ENCODE data around the gene IL13. TPM values are rescaled to one million over a fixed set of nuclear protein-coding genes. Genes with fewer than 3 reads are reported as not detected.
A peak's percentile ranks its signal among the peaks of the same experiment; 100 is the strongest.

IL13 gene
- total RNA-seq, 1 experiment from 2014 or later, result not detected

DNA sequence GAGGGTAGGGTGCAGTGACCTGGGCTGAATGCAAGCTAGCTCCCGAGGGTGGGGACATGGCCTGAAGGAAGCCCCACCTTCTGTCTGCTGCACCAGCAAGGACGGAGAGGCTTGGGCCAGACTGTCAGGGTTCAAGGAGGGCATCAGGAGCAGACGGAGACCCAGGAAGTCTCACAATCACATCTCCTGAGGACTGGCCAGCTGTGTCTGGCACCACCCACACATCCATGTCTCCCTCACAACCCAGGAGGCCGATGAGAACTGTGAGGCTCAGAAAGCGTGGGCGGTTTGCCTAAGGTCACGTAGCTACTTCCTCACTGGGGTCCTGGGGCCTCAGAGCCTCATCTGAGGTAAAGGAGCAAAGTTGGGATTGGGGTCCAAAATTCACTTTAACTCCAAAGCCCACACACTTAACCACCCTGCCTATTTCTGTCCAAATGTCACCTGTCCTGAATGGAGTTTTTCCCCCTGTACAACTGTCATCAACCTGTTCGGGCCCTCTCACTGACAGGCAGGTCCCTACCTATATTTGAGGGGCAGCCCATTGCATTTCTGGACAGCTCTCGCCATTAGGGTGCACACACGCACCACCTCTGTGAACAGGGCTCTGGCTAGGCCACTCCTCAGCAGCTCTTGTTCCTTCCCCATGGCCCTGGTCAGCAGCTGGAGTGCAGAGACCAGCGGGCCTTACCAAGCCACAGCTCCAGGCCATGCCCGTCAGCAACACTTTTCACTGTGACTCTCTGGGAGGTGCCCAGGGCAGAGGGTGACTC is 3.4 kb downstream of the IL13 start:
- ChIA-PET CTCF (interaction anchor here (1.3 kb wide), 1 partner anchor 158 kb away, joined by 5 read pairs; no protein-coding TSS in a partner anchor), RAD21 (ENCODE audit: low non-redundant PET in 1 of 2, low total read pairs in 2 of 2, uncharacterized antibody in 2 of 2, unreplicated experiment in 2 of 2) (interaction anchor here in 1 of 2 experiments (0.6 kb wide), 1 partner anchor 130 kb away, joined by 3 read pairs; no protein-coding TSS in a partner anchor), POLR2A (no interaction called here)
- H3K9ac ChIP-seq (ENCODE audit: low read length), result no peak overlapping the region
- intact Hi-C loops (cut with micrococcal nuclease), result no loop called here
- peaks cover 0 to under 1% of the 10 kb centered on the region in 2 experiments; a peak in 1 of 4 replicates for H3K4me1 ChIP-seq (ENCODE audit: control insufficient read depth in 1 of 2, insufficient read depth in 2 of 2, low read length in 2 of 2)
- no peaks in the 10 kb centered on the region for H4K20me1 ChIP-seq (ENCODE audit: insufficient read depth)
- DNase-seq (ENCODE audit: low read depth, low spot score), result no peak
- no peaks in the 10 kb centered on the region for H3K9me2 ChIP-seq (ENCODE audit: insufficient read depth)
- H2AFZ ChIP-seq (ENCODE audit: low read depth, low read length, poor library complexity, severe bottlenecking), result no peak overlapping the region
- H3K9me3 ChIP-seq (ENCODE audit: control insufficient read depth in 1 of 2, insufficient read depth in 1 of 2, low read depth in 1 of 2, low read length in 2 of 2), result no peaks in the 10 kb centered on the region
- H3K27me3 ChIP-seq (ENCODE audit: insufficient read depth, low read length), result no peaks in the 10 kb centered on the region
- ATAC-seq, result peak; percentile 24; the same call in 1 of the 2 replicates
- no peak overlapping the region for H3K4me3 ChIP-seq (replicated peaks in 1 of 2; ENCODE audit: low read depth in 1 of 2, low read length in 2 of 2)
- H3K36me3 ChIP-seq (ENCODE audit: control insufficient read depth in 1 of 2, insufficient read depth in 2 of 2, low read length in 2 of 2), result no peaks in the 10 kb centered on the region
- no peak overlapping the region for H3K4me2 ChIP-seq (ENCODE audit: low read length)
- H3K27ac ChIP-seq (ENCODE audit: low read depth, low read length), result no peak overlapping the region
- TF ChIP-seq POLR2AphosphoS5 (IDR thresholded peaks at IDR 0.05; ENCODE audit: low read depth, low read length), result no peak
- TF ChIP-seq TCF7L2 (IDR thresholded peaks at IDR 0.05; ENCODE audit: borderline replicate concordance, extremely low read depth, insufficient read depth, insufficient read length), result no peak
- no peak for TF ChIP-seq YY1 (IDR thresholded peaks at IDR 0.05; ENCODE audit: extremely low read depth, insufficient replicate concordance, low read depth, low read length)
- TF ChIP-seq, protein P1, sequence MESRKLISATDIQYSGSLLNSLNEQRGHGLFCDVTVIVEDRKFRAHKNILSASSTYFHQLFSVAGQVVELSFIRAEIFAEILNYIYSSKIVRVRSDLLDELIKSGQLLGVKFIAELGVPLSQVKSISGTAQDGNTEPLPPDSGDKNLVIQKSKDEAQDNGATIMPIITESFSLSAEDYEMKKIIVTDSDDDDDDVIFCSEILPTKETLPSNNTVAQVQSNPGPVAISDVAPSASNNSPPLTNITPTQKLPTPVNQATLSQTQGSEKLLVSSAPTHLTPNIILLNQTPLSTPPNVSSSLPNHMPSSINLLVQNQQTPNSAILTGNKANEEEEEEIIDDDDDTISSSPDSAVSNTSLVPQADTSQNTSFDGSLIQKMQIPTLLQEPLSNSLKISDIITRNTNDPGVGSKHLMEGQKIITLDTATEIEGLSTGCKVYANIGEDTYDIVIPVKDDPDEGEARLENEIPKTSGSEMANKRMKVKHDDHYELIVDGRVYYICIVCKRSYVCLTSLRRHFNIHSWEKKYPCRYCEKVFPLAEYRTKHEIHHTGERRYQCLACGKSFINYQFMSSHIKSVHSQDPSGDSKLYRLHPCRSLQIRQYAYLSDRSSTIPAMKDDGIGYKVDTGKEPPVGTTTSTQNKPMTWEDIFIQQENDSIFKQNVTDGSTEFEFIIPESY (IDR thresholded peaks at IDR 0.05; ENCODE audit: extremely low read depth, insufficient replicate concordance, low read length), result no peak
- TF ChIP-seq, protein P2, sequence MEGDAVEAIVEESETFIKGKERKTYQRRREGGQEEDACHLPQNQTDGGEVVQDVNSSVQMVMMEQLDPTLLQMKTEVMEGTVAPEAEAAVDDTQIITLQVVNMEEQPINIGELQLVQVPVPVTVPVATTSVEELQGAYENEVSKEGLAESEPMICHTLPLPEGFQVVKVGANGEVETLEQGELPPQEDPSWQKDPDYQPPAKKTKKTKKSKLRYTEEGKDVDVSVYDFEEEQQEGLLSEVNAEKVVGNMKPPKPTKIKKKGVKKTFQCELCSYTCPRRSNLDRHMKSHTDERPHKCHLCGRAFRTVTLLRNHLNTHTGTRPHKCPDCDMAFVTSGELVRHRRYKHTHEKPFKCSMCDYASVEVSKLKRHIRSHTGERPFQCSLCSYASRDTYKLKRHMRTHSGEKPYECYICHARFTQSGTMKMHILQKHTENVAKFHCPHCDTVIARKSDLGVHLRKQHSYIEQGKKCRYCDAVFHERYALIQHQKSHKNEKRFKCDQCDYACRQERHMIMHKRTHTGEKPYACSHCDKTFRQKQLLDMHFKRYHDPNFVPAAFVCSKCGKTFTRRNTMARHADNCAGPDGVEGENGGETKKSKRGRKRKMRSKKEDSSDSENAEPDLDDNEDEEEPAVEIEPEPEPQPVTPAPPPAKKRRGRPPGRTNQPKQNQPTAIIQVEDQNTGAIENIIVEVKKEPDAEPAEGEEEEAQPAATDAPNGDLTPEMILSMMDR (IDR thresholded peaks at IDR 0.05 in 2 of 3, conservative IDR thresholded peaks at IDR 0.05 in 1 of 3; ENCODE audit: borderline replicate concordance in 1 of 3, insufficient read depth in 1 of 3, low read depth in 2 of 3, low read length in 2 of 3), result no peak
- TF ChIP-seq ELF1 (IDR thresholded peaks at IDR 0.05; ENCODE audit: borderline replicate concordance, low read depth), result no peak
- peak; percentile 31; the same call in 1 of the 2 replicates for TF ChIP-seq RAD21 (IDR thresholded peaks at IDR 0.05; ENCODE audit: low read depth)
- TF ChIP-seq SRF (IDR thresholded peaks at IDR 0.05; ENCODE audit: low read depth), result no peak
- no peak for TF ChIP-seq EGR1 (IDR thresholded peaks at IDR 0.05; ENCODE audit: low read depth)
- no peaks in the 10 kb centered on the region for H3K79me2 ChIP-seq (ENCODE audit: insufficient read depth, low read length)
- no TSS peak for BruUV-seq (replicated peaks)

Measured in HCT116 (cell line).